Measurements from ENCODE around the gene PAGE2B.
"Not testable (repeated sequence)": the region's sequence is repeated elsewhere in the genome, so short reads cannot be mapped to it uniquely, and the experiment has no call there.

PAGE2B gene

GRCh38 chrX:55033429-55033828, 41.4 kb upstream of the PAGE2B start:
- TF ChIP-seq CTCF (conservative IDR thresholded peaks at IDR 0.05) (no peak), ZFX (IDR thresholded peaks at IDR 0.05) (no peak)
- H3K27ac ChIP-seq: no peak overlapping the region

- H3K27ac ChIP-seq: no peak overlapping the region
- no peak for TF ChIP-seq CTCF (conservative IDR thresholded peaks at IDR 0.05)
- TF ChIP-seq ZFX (IDR thresholded peaks at IDR 0.05): no peak
These were observed 35.4 kb upstream of the PAGE2B start for GRCh38 chrX:55039471-55039870.

GRCh38 chrX:55041514-55041913, 33.3 kb upstream of the PAGE2B start:
- TF ChIP-seq CTCF (conservative IDR thresholded peaks at IDR 0.05): no peak
- no peak for TF ChIP-seq ZFX (IDR thresholded peaks at IDR 0.05)

GRCh38 chrX:55050599-55050998, 24.2 kb upstream of the PAGE2B start:
- not testable (repeated sequence) for H3K27ac ChIP-seq

More at GRCh38 chrX:55041514-55041913, 33.3 kb upstream of the PAGE2B start:
- no peak overlapping the region for H3K27ac ChIP-seq

GRCh38 chrX:55056820-55057674, 17.8 kb upstream of the PAGE2B start:
- H3K27ac ChIP-seq: no peak overlapping the region
- no peak for TF ChIP-seq CTCF (conservative IDR thresholded peaks at IDR 0.05)
- no peak for TF ChIP-seq ZFX (IDR thresholded peaks at IDR 0.05)

- no peak overlapping the region for H3K27ac ChIP-seq
- TF ChIP-seq CTCF (conservative IDR thresholded peaks at IDR 0.05) (peak; percentile 81), ZFX (IDR thresholded peaks at IDR 0.05) (no peak)
These were observed 17.1 kb upstream of the PAGE2B start for GRCh38 chrX:55057675-55058249.

GRCh38 chrX:55067180-55067579, 7.7 kb upstream of the PAGE2B start:
- not testable (repeated sequence) for H3K27ac ChIP-seq

- TF ChIP-seq ZFX (IDR thresholded peaks at IDR 0.05): no peak
- no peak for TF ChIP-seq CTCF (conservative IDR thresholded peaks at IDR 0.05)
- no peak overlapping the region for H3K27ac ChIP-seq
These were observed 2.5 kb upstream of the PAGE2B start for GRCh38 chrX:55072286-55072685.

All from C4-2B (cell line).